NCI-H1694 treated with DMSO at 0.1 percent for 48 hours (cell line): ENCODE results near the gene SRBD1.
"Not testable (repeated sequence)": the region's sequence is repeated elsewhere in the genome, so short reads cannot be mapped to it uniquely, and the experiment has no call there.

Source experiments
- DNase-seq: peaks from one replicate; lab custom pipeline; 2025; lab: John Stamatoyannopoulos, UW

Gene SRBD1

GRCh38 chr2:45468279-45468678, 142.8 kb downstream of the SRBD1 start:
- no peak for DNase-seq

- DNase-seq: no peak
Observed at GRCh38 chr2:45466053-45466452, 145.0 kb downstream of the SRBD1 start.

GRCh38 chr2:45460825-45461224, 150.2 kb downstream of the SRBD1 start:
- DNase-seq: no peak

- no peak for DNase-seq
Observed at GRCh38 chr2:45459860-45460259, 151.2 kb downstream of the SRBD1 start.

- no peak for DNase-seq
Observed at GRCh38 chr2:45458909-45459563, 152.0 kb downstream of the SRBD1 start.

GRCh38 chr2:45457211-45457945, 153.7 kb downstream of the SRBD1 start:
- DNase-seq: no peak

- DNase-seq: no peak
Observed at GRCh38 chr2:45452866-45453265, 158.2 kb downstream of the SRBD1 start.

- DNase-seq: no peak
Observed at GRCh38 chr2:45450634-45451033, 160.4 kb downstream of the SRBD1 start.

GRCh38 chr2:45448217-45448616, 162.8 kb downstream of the SRBD1 start:
- no peak for DNase-seq

GRCh38 chr2:45446016-45446415, 165.1 kb downstream of the SRBD1 start:
- no peak for DNase-seq

GRCh38 chr2:45445037-45445436, 166.0 kb downstream of the SRBD1 start:
- no peak for DNase-seq

GRCh38 chr2:45443012-45443411, 168.1 kb downstream of the SRBD1 start:
- no peak for DNase-seq

- no peak for DNase-seq
Observed at GRCh38 chr2:45442026-45442425, 169.0 kb downstream of the SRBD1 start.

- DNase-seq: no peak
Observed at GRCh38 chr2:45441571-45441970, 169.5 kb downstream of the SRBD1 start.

- no peak for DNase-seq
Observed at GRCh38 chr2:45439788-45440773, 171.0 kb downstream of the SRBD1 start.

- no peak for DNase-seq
Observed at GRCh38 chr2:45438872-45439665, 172.0 kb downstream of the SRBD1 start.

GRCh38 chr2:45436456-45436855, 174.6 kb downstream of the SRBD1 start:
- no peak for DNase-seq

- no peak for DNase-seq
Observed at GRCh38 chr2:45435316-45435715, 175.8 kb downstream of the SRBD1 start.

- no peak for DNase-seq
Observed at GRCh38 chr2:45433363-45433762, 177.7 kb downstream of the SRBD1 start.

- no peak for DNase-seq
Observed at GRCh38 chr2:45432406-45432805, 178.7 kb downstream of the SRBD1 start.

GRCh38 chr2:45426025-45426424, 185.0 kb downstream of the SRBD1 start:
- DNase-seq: not testable (repeated sequence)

GRCh38 chr2:45422921-45423320, 188.1 kb downstream of the SRBD1 start:
- no peak for DNase-seq
